Measurements from ENCODE around the gene ORM2. TPM values are rescaled to one million over a fixed set of nuclear protein-coding genes. Genes with fewer than 3 reads are reported as not detected.

ORM2 gene
- total RNA-seq, 2 experiments from 2014 or later, result not detected

DNA sequence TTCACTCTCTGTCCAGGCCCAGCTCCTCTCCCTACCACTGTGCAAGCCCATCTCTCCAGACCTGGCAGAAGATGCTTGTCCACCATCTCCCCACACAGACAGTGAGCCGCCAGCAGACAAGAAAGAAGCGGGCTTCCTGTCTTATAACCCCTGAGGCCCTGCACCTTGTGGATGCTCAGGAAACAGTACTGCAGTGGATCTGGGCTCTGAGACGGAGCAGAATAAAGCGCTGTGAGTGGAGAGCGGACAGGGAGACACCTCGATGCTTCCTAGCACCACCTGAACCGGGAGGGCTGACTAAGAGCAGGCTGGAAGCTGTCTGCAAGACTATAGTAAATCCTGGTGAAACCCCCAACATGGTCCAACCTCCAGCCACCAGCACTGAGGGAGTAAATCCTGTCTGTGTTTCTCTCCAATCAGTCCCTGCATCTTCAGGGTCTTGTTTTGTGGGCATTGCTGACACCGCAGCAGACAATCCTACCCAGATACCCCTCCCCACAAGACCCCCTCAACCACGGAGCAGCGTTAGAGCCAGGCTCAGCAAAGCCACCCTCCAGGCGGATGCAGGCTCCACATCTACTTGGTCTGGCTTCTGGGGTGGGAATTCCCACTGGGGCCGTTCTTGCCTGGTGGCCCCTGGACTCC, 18.7 kb downstream of the ORM2 start:
- CTCF ChIA-PET, result interaction anchor here (6.5 kb wide), 1 partner anchor 40 kb away, joined by 42 read pairs; the partner anchor contains the start of gene AKNA
- Mint-ChIP-seq H3K9me3 (ENCODE audit: insufficient read depth) (no peaks in the 10 kb centered on the region), H3K4me3 (no peak overlapping the region), H3K4me1 (ENCODE audit: low read depth) (peaks cover 70% of the 10 kb centered on the region), H3K27ac (peak overlapping the region; percentile 92), H3K27me3 (ENCODE audit: low read depth) (no peaks in the 10 kb centered on the region), H3K36me3 (ENCODE audit: low read depth) (peaks cover 87% of the 10 kb centered on the region)
- ATAC-seq (peak; percentile 7), DNase-seq (no peak)
- POLR2A ChIA-PET, result interaction anchor here (1.0 to 1.4 kb wide), 4 partner anchors 8 to 20 kb away, joined by 3 to 4 read pairs (median 3); no protein-coding TSS in a partner anchor

GRCh38 chr9:114348906-114349482, 19.3 kb downstream of the ORM2 start:
- Mint-ChIP-seq H3K27ac (peak overlapping the region; percentile 92), H3K4me3 (peak overlapping the region; percentile 16), H3K27me3 (ENCODE audit: low read depth) (no peaks in the 10 kb centered on the region), H3K4me1 (ENCODE audit: low read depth) (peaks cover 69% of the 10 kb centered on the region), H3K9me3 (ENCODE audit: insufficient read depth) (no peaks in the 10 kb centered on the region), H3K36me3 (ENCODE audit: low read depth) (peaks cover 85% of the 10 kb centered on the region)
- ATAC-seq, result peak; percentile 75
- DNase-seq, result peak; percentile 78
- CTCF ChIA-PET, result interaction anchor here (0.9 to 6.5 kb wide), 4 partner anchors 14 to 39 kb away, joined by 3 to 42 read pairs (median 3); partner anchors contain the start of gene AKNA
- POLR2A ChIA-PET, result interaction anchor here (1.0 to 1.4 kb wide), 3 partner anchors 11 to 19 kb away, joined by 3 to 4 read pairs (median 3); no protein-coding TSS in a partner anchor

- Mint-ChIP-seq H3K9me3 (ENCODE audit: insufficient read depth) (no peaks in the 10 kb centered on the region), H3K4me3 (no peak overlapping the region), H3K4me1 (ENCODE audit: low read depth) (peaks cover 65% of the 10 kb centered on the region), H3K27ac (peak overlapping the region; percentile 92), H3K27me3 (ENCODE audit: low read depth) (no peaks in the 10 kb centered on the region), H3K36me3 (ENCODE audit: low read depth) (peaks cover 81% of the 10 kb centered on the region)
- ChIA-PET CTCF (interaction anchor here (0.6 to 6.5 kb wide), 9 partner anchors 11 to 255 kb away, joined by 3 to 42 read pairs (median 3); partner anchors contain the start of gene AKNA), POLR2A (interaction anchor here (0.8 to 1.6 kb wide), 3 partner anchors 12 to 38 kb away, joined by 3 to 5 read pairs (median 4); partner anchors contain the start of gene AKNA)
- ATAC-seq (no peak), DNase-seq (no peak)
Observed at GRCh38 chr9:114349713-114350480, 20.2 kb downstream of the ORM2 start.

GRCh38 chr9:114350636-114351401, 21.1 kb downstream of the ORM2 start:
- peaks cover 79% of the 10 kb centered on the region for H3K36me3 Mint-ChIP-seq (ENCODE audit: low read depth)

GRCh38 chr9:114351932-114352331, 22.3 kb downstream of the ORM2 start:
- H3K9me3 Mint-ChIP-seq (ENCODE audit: insufficient read depth), result no peaks in the 10 kb centered on the region
- POLR2A ChIA-PET, result interaction anchor here (0.7 to 2.3 kb wide), 3 partner anchors 11 to 33 kb away, joined by 3 to 10 read pairs (median 7); no protein-coding TSS in a partner anchor
- no peaks in the 10 kb centered on the region for H3K27me3 Mint-ChIP-seq (ENCODE audit: low read depth)
- H3K36me3 Mint-ChIP-seq (ENCODE audit: low read depth), result peaks cover 79% of the 10 kb centered on the region
- peak overlapping the region; percentile 60 for H3K27ac Mint-ChIP-seq
- no peak overlapping the region for H3K4me3 Mint-ChIP-seq
- DNase-seq (no peak), ATAC-seq (no peak)
- CTCF ChIA-PET, result interaction anchor here (1.2 to 6.5 kb wide), 4 partner anchors 12 to 36 kb away, joined by 3 to 42 read pairs (median 7); partner anchors contain the start of gene AKNA
- peaks cover 68% of the 10 kb centered on the region for H3K4me1 Mint-ChIP-seq (ENCODE audit: low read depth)

More at GRCh38 chr9:114350636-114351401, 21.1 kb downstream of the ORM2 start:
- no peak for ATAC-seq
- Mint-ChIP-seq H3K9me3 (ENCODE audit: insufficient read depth) (no peaks in the 10 kb centered on the region), H3K27ac (peak overlapping the region; percentile 92), H3K27me3 (ENCODE audit: low read depth) (no peaks in the 10 kb centered on the region), H3K4me3 (peak overlapping the region; percentile 8), H3K4me1 (ENCODE audit: low read depth) (peaks cover 68% of the 10 kb centered on the region)
- DNase-seq, result no peak
- ChIA-PET CTCF (interaction anchor here (1.1 to 6.5 kb wide), 5 partner anchors 11 to 37 kb away, joined by 3 to 42 read pairs (median 4); partner anchors contain the start of gene AKNA), POLR2A (interaction anchor here (1.1 to 1.6 kb wide), 3 partner anchors 17 to 37 kb away, joined by 5 to 7 read pairs (median 5); partner anchors contain the start of gene AKNA)

DNA sequence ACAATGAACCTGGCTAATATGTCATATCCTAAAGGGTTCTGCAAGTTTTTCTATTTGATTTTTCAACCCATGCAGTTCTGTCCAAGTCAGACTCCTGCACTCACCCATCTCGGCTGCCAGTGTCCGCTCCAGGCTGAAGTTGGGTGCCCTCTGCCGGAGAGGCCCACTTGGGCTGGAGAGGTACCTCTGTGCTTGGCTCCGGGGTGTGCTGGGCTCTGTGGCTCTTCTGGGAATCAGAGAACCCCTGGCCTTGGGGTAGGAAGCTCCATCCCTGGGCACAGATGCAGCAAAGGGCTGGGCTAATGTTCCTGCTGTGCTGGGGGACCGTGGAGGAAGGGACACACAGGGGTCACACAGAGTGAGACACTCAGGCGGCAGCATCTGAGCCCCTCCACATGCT, 26.2 kb downstream of the ORM2 start:
- Mint-ChIP-seq H3K27ac (no peak overlapping the region), H3K4me1 (ENCODE audit: low read depth) (peaks cover 63% of the 10 kb centered on the region), H3K4me3 (no peak overlapping the region), H3K9me3 (ENCODE audit: insufficient read depth) (no peaks in the 10 kb centered on the region), H3K27me3 (ENCODE audit: low read depth) (no peaks in the 10 kb centered on the region), H3K36me3 (ENCODE audit: low read depth) (peaks cover 81% of the 10 kb centered on the region)
- POLR2A ChIA-PET, result interaction anchor here (1.0 to 1.5 kb wide), 3 partner anchors 8 to 33 kb away, joined by 3 to 4 read pairs (median 4); no protein-coding TSS in a partner anchor
- CTCF ChIA-PET, result interaction anchor here (1.2 to 1.4 kb wide), 2 partner anchors 9 to 31 kb away, joined by 3 read pairs; no protein-coding TSS in a partner anchor
- DNase-seq (no peak), ATAC-seq (no peak)

- H3K27ac Mint-ChIP-seq, result peak overlapping the region; percentile 68
- H3K36me3 Mint-ChIP-seq (ENCODE audit: low read depth), result peaks cover 85% of the 10 kb centered on the region
- no peak overlapping the region for H3K4me3 Mint-ChIP-seq
- no peak for ATAC-seq
- DNase-seq, result no peak
- ChIA-PET CTCF (interaction anchor here (1.2 kb wide), 1 partner anchor 30 kb away, joined by 3 read pairs; no protein-coding TSS in a partner anchor), POLR2A (interaction anchor here (1.0 to 1.5 kb wide), 3 partner anchors 9 to 32 kb away, joined by 3 to 4 read pairs (median 4); no protein-coding TSS in a partner anchor)
- no peaks in the 10 kb centered on the region for H3K27me3 Mint-ChIP-seq (ENCODE audit: low read depth)
- no peaks in the 10 kb centered on the region for H3K9me3 Mint-ChIP-seq (ENCODE audit: insufficient read depth)
- H3K4me1 Mint-ChIP-seq (ENCODE audit: low read depth), result peaks cover 67% of the 10 kb centered on the region
Observed at GRCh38 chr9:114356792-114357191, 27.1 kb downstream of the ORM2 start.

DNA sequence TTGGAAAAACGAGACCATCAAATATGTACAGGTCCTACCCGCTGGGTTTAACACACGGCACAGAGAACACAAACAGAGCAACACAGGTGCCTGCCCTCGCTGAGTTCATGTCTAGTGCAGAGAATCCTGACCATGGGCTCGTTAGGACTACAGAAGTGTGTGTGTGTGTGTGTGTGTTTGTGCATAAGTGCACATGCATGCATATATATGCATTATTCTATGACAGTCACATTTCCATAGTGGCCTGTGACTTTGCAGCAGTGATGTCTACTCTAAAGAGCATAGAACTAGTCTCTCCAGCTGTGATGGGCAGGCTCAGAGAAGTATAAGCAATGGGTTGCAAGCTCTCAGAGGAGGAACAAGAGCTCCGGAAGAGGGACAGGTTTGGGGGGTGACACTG, 27.7 kb downstream of the ORM2 start:
- no peak for ATAC-seq
- Mint-ChIP-seq H3K36me3 (ENCODE audit: low read depth) (peaks cover 85% of the 10 kb centered on the region), H3K4me3 (no peak overlapping the region), H3K9me3 (ENCODE audit: insufficient read depth) (no peaks in the 10 kb centered on the region), H3K27me3 (ENCODE audit: low read depth) (no peaks in the 10 kb centered on the region), H3K4me1 (ENCODE audit: low read depth) (peaks cover 66% of the 10 kb centered on the region), H3K27ac (peak overlapping the region; percentile 68)
- ChIA-PET CTCF (no interaction called here), POLR2A (interaction anchor here (1.5 kb wide), 1 partner anchor 31 kb away, joined by 4 read pairs; no protein-coding TSS in a partner anchor)
- no peak for DNase-seq

DNA sequence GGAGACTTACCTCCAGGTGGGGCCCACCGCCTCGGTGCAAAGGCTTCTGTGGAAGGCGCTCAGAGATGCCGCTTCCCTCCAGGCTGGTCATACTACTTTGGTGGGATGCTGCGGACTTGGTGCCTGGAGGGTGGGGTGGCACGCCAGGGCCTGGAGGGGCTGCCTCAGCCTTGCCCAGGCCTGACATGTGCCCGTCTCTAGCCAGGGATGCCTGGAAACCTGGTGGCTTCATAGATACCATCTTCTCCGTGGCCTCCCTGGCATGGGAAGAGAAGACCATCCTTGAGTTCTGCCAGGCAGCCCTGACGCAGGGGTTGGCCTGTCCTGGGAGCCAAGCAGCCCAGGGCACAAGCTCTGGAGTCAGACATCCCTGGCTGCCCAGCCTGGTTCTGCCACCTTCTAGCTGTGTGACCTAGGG, 28.3 kb downstream of the ORM2 start:
- ChIA-PET CTCF (no interaction called here), POLR2A (no interaction called here)
- peak overlapping the region; percentile 69 for H3K27ac Mint-ChIP-seq
- H3K4me1 Mint-ChIP-seq (ENCODE audit: low read depth), result peaks cover 65% of the 10 kb centered on the region
- H3K36me3 Mint-ChIP-seq (ENCODE audit: low read depth), result peaks cover 87% of the 10 kb centered on the region
- H3K27me3 Mint-ChIP-seq (ENCODE audit: low read depth), result no peaks in the 10 kb centered on the region
- H3K9me3 Mint-ChIP-seq (ENCODE audit: insufficient read depth), result no peaks in the 10 kb centered on the region
- no peak overlapping the region for H3K4me3 Mint-ChIP-seq
- ATAC-seq (no peak), DNase-seq (no peak)

DNA sequence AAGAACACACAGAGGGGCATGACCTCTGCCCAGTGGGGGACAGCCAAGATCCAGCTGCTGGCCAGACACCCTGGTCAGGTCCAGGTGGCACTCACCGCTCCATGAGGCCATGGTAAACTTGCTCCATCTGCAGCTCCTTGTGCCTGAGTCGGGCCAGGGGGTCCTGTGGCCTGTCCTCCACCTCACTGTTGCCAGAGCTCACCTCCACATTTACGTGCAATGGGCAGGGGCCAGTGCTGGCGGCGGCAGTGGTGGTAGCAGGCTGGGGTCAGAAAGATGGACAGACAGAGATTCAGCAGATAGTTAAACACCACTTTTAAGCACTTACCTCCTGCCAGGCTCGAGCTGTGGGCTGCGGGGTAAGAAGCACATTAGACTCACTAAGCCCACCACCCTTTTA, 30.1 kb downstream of the ORM2 start:
- H3K27me3 Mint-ChIP-seq (ENCODE audit: low read depth), result no peaks in the 10 kb centered on the region
- peaks cover 75% of the 10 kb centered on the region for H3K4me1 Mint-ChIP-seq (ENCODE audit: low read depth)
- ChIA-PET POLR2A (interaction anchor here (0.6 to 1.7 kb wide), 5 partner anchors 11 to 26 kb away, joined by 3 to 4 read pairs (median 3); no protein-coding TSS in a partner anchor), CTCF (no interaction called here)
- no peak overlapping the region for H3K4me3 Mint-ChIP-seq
- H3K36me3 Mint-ChIP-seq (ENCODE audit: low read depth), result peaks cover 95% of the 10 kb centered on the region
- ATAC-seq (no peak), DNase-seq (no peak)
- H3K9me3 Mint-ChIP-seq (ENCODE audit: insufficient read depth), result no peaks in the 10 kb centered on the region
- peak overlapping the region; percentile 82 for H3K27ac Mint-ChIP-seq

Measured in activated CD8-positive, alpha-beta T cell treated with anti-CD3 and anti-CD28 coated beads, Interleukin-2, amount 10 ng/mL, durations not matched to agents 7 days and 5 days (primary cell).